OCI-LY3 (cell line): Measurements from ENCODE around the gene KRT80.

ENCODE experiments used
- H2AFZ ChIP-seq: fragments of 200-600, 300-600 bp; shearing (Covaris generic); 2 replicates; pipeline ENCODE4 v1.6.0; 2014; ENCODE audit warnings: antibody characterized with exemption, low read depth, low read length
- H3K27ac ChIP-seq: fragments of 200-600, 300-600 bp; sonication (generic); 2 replicates; pipeline ENCODE4 v1.5.1; 2014; ENCODE audit warnings: mild to moderate bottlenecking, low read length, moderate library complexity, mixed read lengths
- H3K27me3 ChIP-seq: fragments of 200-600, 300-600 bp; sonication (generic); 2 replicates; pipeline ENCODE4 v1.6.1; 2014; ENCODE audit warnings: low read depth, low read length, mixed read lengths
- H3K36me3 ChIP-seq: fragments of 200-600, 300-600 bp; sonication (generic); replicated peaks from 2 replicates; pipeline ENCODE3; 2014; ENCODE audit warnings: low read depth, low read length, mixed read lengths
- H3K4me1 ChIP-seq: fragments of 300-600, 200-600 bp; sonication (generic); 2 replicates; pipeline ENCODE4 v1.6.1; 2014; ENCODE audit warnings: low read length, mixed read lengths
- H3K4me2 ChIP-seq: fragments of 200-600, 300-600 bp; sonication (generic); 2 replicates; pipeline ENCODE4 v1.6.1; 2014; ENCODE audit warnings: low read length, mixed read lengths
- H3K4me3 ChIP-seq: fragments of 300-600, 200-600 bp; sonication (generic); 2 replicates; pipeline ENCODE4 v1.5.1; 2014; ENCODE audit warnings: antibody characterized with exemption, mild to moderate bottlenecking, low read length, moderate library complexity
- H3K79me2 ChIP-seq: fragments of 300-600, 200-600 bp; shearing (Covaris generic); 2 replicates; pipeline ENCODE4 v1.6.1; 2014; ENCODE audit warnings: mild to moderate bottlenecking, low read length, mixed read lengths
- H3K9ac ChIP-seq: fragments of 300-600, 200-600 bp; shearing (Covaris generic); 2 replicates; pipeline ENCODE4 v1.6.0; 2014; ENCODE audit warnings: mild to moderate bottlenecking, low read length, moderate library complexity
- H3K9me3 ChIP-seq: fragments of 200-600, 300-600 bp; shearing (Covaris generic); 2 replicates; pipeline ENCODE4 v1.6.1; 2014; ENCODE audit warnings: low read length, mixed read lengths; ENCODE audit not compliant: insufficient read depth
- H4K20me1 ChIP-seq: fragments of 200-600, 300-600 bp; sonication (generic); 2 replicates; pipeline ENCODE4 v1.6.1; 2016; ENCODE audit warnings: low read length, mixed read lengths; ENCODE audit not compliant: insufficient read depth
- CTCF ChIP-seq: fragments of 200-600, 300-600 bp; sonication (generic); IDR thresholded peaks from 2 replicates; pipeline ENCODE4 v1.5.1; 2014; ENCODE audit warnings: antibody characterized with exemption, low read length, low read depth
- EZH2phosphoT487 ChIP-seq: fragments of 200-600 bp; shearing (Covaris generic); IDR thresholded peaks from 2 replicates; pipeline ENCODE4 v1.6.1; 2018; ENCODE audit warnings: antibody characterized with exemption, mixed run types, low read depth

Gene KRT80

GRCh38 chr12:52238916-52239646 is 47.3 kb upstream of the KRT80 start:
- Histone ChIP-seq H3K9me3 (no peaks in the 10 kb centered on the region), H3K9ac (no peak overlapping the region), H4K20me1 (no peaks in the 10 kb centered on the region), H3K36me3 (no peaks in the 10 kb centered on the region), H3K4me3 (no peak overlapping the region), H3K27ac (no peak overlapping the region), H3K4me2 (no peak overlapping the region), H3K27me3 (no peaks in the 10 kb centered on the region), H3K79me2 (no peaks in the 10 kb centered on the region), H2AFZ (no peak overlapping the region), H3K4me1 (peaks cover 14% of the 10 kb centered on the region)
- TF ChIP-seq EZH2phosphoT487, result no peak
- no peak for TF ChIP-seq CTCF

DNA sequence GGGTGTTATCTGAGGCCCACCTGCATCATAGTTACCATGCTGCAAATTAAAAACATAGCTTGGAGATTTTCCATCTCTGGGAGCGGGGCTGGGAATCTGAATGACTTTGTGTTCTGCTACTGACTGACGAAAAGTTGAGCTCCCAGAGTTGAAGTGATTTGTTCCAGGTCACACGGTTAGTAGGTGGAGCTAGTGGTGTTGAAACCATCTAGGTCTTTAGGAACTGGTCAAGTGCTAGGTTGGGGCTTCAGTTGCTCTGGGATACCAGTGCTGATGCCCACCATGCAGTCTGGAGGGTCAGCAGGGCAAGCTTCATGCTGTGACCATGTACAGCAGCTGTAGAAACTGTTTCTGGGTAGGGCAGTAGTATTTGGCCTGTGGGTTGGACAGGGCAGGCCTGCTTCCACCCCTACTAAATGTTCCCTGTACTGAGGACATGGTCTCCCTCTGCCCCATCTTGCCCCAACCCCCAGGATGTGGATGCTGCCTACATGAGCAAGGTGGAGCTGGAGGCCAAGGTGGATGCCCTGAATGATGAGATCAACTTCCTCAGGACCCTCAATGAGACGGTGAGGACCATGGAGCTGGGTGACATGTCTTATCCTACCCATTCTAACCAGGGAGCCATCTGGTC is 46.5 kb upstream of the KRT80 start:
- Histone ChIP-seq H3K79me2 (no peaks in the 10 kb centered on the region), H3K4me2 (no peak overlapping the region), H3K9me3 (no peaks in the 10 kb centered on the region), H4K20me1 (no peaks in the 10 kb centered on the region), H3K27ac (no peak overlapping the region), H3K36me3 (no peaks in the 10 kb centered on the region), H2AFZ (no peak overlapping the region), H3K9ac (no peak overlapping the region), H3K4me1 (peaks cover 6% of the 10 kb centered on the region), H3K4me3 (no peak overlapping the region), H3K27me3 (no peaks in the 10 kb centered on the region)
- TF ChIP-seq EZH2phosphoT487, result no peak
- TF ChIP-seq CTCF, result no peak

GRCh38 chr12:52236386-52237050 is 44.7 kb upstream of the KRT80 start:
- H3K9ac ChIP-seq, result no peak overlapping the region
- H3K4me3 ChIP-seq, result no peak overlapping the region
- no peaks in the 10 kb centered on the region for H3K9me3 ChIP-seq
- no peaks in the 10 kb centered on the region for H3K4me1 ChIP-seq
- no peaks in the 10 kb centered on the region for H3K36me3 ChIP-seq
- H3K79me2 ChIP-seq, result no peaks in the 10 kb centered on the region
- no peak for TF ChIP-seq EZH2phosphoT487
- TF ChIP-seq CTCF, result no peak
- H2AFZ ChIP-seq, result no peak overlapping the region
- H3K27me3 ChIP-seq, result no peaks in the 10 kb centered on the region
- no peak overlapping the region for H3K27ac ChIP-seq
- H4K20me1 ChIP-seq, result no peaks in the 10 kb centered on the region
- no peak overlapping the region for H3K4me2 ChIP-seq

DNA sequence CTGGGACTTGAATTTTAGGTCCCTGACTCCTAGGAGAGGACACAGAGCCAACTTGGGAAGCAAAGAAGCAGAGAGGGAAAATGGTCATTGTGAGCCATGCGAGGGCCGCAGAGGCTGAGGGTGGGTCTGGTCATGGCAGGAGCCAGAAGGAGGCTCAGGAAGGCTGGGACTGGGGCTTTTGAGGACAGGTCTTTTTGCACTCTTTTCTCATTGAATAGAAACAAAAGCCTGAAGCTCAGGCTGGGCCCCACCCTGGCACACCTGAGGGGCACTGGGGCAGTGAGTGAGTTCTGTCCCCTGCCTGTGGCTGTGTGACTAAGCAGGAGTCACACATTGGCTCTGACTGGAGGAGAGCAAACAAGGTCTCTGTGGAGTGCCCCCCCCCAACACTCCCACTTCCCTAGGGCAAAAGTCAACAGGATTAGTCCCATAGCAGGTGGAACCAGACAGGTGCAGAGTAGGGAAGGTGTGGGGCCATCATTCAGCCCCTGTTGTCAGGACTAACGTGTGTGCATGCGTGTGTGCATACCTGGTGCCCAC is 44.1 kb upstream of the KRT80 start:
- Histone ChIP-seq H3K4me3 (no peak overlapping the region), H4K20me1 (no peaks in the 10 kb centered on the region), H3K79me2 (no peaks in the 10 kb centered on the region), H3K4me1 (no peaks in the 10 kb centered on the region), H3K27ac (no peak overlapping the region), H3K4me2 (no peak overlapping the region), H3K9me3 (no peaks in the 10 kb centered on the region), H3K9ac (no peak overlapping the region), H2AFZ (no peak overlapping the region), H3K27me3 (no peaks in the 10 kb centered on the region), H3K36me3 (no peaks in the 10 kb centered on the region)
- TF ChIP-seq CTCF (no peak), EZH2phosphoT487 (no peak)
